Measurements from ENCODE around the gene SWAP70.
"Not testable (repeated sequence)": the region's sequence is repeated elsewhere in the genome, so short reads cannot be mapped to it uniquely, and the experiment has no call there.

SWAP70 gene

DNA sequence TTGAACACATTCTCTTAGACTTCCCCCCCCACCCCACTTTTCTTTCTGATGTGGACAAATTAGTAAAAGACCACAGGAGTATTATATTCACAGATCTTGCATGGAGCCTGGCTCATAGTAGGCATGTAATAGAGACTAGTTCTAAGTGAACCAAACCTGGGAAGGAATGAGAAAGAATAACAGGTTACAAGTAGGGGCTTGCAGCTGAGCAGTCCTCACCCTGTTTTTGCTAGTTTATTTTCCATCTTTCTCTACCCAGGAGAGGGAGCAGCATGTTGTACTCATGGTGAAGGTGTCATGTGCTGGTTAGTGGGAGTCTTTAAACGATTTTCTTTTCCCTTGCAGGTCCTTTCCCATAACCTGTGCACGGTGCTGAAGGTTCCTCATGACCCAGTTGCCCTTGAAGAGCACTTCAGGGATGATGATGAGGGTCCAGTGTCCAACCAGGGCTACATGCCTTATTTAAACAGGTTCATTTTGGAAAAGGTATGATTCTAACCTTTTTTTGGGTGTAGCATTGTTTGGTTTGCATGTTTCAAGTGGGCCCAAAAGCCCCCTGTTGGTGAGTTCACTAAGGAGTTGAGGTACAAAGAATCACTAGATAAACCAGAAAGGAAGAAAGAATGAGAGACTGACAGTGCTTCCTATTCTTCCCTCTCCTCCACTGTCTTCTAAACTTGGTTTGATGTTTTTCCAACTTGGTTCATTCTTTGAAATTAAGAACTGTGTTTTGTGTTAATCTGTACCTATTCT lies 30.1 kb downstream of the SWAP70 start:
- no peak for DNase-seq

DNA sequence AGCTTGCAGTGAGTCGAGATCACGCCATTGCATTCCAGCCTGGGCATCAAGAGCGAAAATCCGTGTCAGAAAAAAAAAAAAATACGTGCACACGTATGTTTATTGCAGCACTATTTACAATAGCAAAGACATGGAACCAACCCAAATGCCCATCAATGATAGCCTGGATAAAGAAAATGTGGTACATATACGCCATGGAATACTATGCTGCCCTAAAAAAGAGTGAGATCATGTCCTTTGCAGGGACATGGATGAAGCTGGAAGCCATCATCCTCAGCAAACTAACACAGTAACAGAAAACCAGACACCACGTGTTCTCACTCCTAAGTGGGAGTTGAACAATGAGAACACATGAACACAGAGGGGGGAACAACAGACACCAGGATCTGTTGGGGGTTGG lies 31.4 kb downstream of the SWAP70 start:
- DNase-seq, result not testable (repeated sequence)

DNA sequence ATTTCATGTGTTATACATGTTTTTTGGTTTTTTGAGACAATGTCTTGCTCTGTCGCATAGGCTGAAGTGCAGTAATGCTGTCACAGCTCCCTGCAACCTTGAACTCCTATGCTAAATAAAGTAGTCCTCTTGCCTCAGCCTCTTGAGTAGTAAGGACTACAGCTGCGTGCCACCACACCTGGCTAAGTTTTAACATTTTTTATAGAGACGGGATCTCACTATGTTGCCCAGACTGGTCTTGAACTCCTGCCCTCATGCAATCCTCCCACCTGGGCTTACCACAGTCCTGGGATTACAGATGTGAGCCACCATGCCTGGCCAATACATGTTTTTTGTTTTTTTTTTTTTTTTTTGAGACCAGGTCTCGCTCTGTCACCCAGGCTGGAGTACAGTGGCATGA lies 33.9 kb downstream of the SWAP70 start:
- DNase-seq, result no peak

DNA sequence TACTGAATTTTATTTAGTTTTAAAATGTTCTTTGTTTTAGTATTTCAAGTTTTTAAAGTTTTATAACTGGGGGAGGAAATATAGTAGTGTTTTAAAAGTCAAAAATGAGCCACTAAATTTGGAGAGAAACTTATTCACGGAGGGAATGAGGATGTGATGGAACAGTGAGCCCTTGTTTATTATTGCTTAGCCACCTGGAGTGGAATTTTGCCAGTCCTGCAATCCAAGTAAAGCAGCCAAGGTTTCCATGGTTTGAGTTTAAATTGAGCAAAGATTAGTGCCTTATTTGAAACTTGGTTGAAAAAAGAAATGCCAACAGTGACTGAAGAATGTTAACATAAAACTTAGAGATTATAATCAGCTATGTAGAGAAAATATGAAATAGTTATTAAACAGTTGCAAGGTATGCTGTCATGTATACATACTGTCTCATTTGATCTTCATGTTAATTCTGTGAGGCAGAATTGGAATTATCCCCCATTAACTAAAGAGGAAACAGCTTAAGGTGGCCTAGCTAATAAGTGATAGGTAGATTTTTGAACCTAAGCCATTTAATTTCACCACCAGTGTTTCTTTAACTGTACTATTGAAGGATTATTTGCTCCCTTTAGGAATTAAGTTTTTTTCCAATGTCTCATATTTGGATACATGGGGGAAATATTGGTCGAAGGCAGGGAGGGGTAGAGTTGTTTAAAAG lies 36.4 kb downstream of the SWAP70 start:
- DNase-seq, result no peak

DNA sequence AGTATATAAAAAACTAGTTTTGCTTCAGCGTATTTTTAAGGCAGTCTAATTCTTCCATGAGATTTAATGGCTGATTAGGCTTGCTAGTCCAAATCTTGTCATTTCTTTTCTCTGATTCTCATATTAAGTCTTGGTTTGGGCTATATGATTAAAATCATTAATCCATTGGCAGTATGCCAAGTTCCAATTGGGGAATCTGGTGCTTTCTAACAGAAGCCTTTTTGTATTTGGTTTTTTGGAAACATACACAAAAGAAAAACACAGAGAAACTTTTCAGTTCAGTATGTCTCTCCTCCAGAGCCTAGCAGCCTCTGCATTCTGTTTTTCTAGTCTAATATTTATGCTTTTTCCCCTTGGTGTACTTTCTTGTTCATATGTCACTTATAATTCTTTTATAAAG lies 37.9 kb downstream of the SWAP70 start:
- DNase-seq, result no peak

DNA sequence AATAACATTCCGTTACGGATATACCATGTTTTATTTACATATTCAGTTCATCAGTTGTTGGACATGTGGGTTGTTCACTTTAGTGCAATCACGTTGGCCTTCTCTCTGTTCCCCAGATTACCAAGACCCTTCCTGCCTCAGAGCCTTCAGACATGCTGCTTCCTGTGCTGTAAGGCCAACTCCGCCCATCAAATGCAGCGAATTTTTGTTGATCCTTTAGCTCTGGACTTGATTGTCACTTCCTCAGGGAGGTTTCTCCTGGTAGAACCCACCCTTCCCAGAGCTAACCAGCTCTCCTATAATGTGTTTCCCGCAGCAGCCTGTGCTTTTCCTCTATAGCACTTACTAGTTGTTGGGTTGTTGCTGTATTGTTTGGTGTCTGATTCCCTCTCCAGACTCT lies 39.4 kb downstream of the SWAP70 start:
- DNase-seq, result no peak

DNA sequence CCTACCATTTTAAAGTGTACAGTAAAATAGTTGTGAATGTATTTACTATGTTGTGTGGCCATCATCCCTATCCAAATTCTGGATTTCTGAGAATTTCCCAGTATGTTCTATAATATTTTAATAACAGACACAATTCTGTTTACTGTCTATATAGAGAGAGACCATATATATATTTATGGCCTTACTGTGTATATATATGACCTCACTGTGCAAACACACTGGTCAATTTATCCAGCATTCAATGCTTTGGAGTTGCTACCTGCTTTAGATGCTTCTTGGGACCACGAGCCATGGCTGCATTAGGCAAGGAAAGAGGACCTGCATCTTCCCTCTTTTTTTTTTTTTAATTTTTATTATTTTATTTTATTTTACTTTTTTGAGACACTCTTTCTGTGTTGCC lies 40.2 kb downstream of the SWAP70 start:
- DNase-seq, result no peak

DNA sequence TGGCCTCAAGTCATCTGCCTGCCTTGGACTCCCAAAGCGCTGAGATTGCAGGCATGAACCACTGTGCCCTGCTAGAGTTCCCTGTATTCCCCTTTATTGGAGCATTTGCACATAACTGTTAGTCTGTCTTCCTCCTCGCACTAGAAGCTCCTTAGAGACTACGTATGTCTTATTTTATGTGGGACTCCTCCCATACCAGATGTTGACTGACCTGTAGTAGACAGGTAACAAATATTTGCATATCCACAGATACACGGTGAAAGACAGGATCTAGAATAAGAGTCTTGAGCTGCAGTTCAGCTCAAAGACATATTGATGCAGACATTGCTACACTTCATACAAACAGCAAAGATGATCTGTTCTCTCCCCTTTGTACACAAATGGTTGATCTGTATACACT lies 40.7 kb downstream of the SWAP70 start:
- no peak for DNase-seq

DNA sequence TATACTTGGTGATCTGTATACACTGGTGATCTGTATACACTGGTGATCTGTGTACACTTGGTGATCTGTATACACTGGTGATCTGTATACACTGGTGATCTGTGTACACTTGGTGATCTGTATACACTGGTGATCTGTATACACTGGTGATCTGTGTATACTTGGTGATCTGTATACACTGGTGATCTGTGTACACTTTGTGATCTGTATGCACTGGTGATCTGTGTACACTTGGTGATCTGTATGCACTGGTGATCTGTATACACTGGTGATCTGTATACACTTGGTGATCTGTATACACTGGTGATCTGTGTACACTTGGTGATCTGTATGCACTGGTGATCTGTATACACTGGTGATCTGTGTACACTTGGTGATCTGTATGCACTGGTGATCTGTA lies 41.5 kb downstream of the SWAP70 start:
- not testable (repeated sequence) for DNase-seq

DNA sequence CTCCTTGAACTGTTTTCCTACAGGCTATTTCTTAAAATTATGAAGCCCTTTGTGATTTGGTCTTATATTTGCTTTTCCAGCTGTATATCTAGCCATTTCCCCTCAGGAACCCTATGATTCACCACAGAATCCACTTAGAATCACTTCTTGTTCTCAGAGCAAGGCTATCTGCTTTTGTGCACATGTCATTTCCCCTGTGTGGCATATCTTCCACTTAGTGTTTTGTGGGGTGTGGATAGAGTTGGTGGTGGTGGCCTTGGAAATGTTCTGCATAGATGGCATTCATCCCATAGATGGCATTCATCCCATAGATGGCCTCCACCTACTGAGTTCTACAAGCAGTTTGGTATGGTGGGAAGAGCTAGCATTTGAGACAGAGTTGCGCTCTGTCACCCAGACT lies 44.7 kb downstream of the SWAP70 start:
- peak; percentile 59 for DNase-seq

DNA sequence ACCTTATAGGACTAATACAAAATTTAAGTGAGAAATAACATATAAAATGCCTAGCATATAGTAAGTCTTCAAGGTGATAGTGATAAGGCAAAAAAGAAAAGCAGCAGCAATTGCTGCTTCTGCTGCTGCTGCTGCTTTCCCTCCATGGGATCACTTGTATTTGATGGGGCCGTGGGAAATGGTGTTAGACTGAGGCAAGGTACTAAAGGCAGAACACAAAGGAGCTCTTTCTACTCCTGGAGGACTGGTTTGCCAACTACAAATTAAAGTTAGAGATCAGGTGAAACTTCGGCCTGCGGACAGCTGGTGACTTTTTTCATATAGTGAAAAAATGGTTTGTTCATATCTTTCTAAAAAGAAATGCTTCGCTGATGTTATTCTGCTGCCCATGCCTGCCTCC lies 46.3 kb downstream of the SWAP70 start:
- DNase-seq, result no peak

DNA sequence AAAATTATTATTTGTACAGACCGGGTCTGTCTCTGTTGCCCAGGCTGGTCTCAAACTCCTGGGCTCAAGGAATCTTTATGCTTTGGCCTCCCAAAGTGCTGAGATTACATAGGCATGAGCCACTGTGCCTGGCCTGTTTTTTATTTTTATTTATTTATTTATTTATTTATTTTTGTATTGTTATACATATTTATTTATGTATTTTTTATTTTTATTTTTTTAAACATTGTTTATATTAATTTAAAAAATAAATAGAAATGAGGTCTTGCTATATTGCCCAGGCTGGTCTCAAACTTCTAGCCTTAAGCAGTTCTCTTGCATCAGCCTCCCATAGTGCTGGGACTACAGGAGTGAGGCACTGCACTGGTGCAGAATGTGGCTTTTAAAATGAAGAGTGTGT lies 47.0 kb downstream of the SWAP70 start:
- no peak for DNase-seq

DNA sequence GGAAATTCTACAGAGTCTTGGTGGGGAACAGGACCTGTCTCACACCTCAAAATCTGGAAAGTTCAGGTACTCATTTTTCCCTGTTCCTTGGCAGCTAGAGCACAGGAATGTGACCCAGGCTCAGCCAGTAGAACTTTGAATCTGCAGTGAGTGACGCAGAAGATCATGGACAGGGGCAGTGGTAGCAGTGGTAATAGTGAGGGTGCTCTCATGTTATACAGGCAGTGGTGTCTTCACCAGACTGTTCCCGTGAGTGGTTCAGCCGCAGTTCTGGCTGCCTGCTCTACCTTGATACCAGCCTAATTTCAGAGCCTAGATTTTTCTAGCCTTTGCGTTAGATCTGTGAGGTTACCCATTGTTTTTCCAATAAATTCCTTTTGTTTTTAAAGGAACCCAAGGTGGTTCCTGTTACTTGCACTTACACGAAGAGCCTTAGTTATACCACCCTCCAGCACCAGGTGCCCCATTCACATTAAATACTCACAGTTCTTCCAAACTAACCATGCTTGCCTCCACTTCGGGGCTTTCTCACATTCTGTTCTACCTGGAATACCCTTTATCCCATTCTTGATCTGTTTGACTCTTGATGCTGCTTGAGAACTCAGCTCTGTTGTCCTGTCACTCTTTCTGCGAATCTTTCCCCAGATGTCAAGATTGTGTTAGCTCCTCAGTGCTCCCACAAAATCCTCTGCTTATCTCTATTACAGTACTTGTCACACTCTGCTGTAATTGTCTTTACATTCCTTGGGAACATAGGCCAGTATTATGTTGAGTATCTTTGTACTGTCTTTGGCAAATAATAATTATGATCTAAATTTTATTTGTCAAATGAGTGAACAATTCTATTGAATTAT lies 47.8 kb downstream of the SWAP70 start:
- no peak for DNase-seq

DNA sequence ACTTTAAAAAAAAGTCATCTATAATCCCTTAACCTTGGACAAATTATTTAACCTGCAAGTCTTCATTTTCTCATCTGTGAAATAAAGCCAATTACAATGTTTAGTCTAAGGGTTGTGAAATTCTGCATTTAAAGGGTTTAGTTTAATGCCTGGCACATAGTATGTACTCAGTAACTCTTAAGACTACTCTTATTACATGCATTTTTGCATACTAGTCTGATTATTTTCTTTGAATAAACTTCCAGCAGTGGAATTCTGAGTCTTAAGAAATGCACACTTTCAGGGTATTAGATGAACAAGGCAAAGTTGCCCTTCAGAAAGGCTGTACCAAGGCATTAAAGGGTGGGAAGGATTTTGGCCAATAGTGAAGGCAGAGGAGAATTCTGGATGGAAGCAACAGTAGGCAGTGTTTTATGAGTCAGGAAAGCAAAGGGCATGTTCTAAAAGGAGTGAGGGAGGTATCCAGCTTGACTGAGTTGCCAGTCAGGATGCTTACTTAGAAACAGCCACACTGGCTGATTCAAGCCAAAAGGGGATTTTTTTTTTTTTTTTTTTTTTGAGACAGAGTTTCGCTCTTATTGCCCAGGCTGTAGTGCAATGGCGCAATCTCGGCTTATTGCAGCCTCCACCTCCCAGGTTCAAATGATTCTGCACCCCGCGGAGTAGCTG lies 50.5 kb downstream of the SWAP70 start:
- peak; percentile 65 for DNase-seq

DNA sequence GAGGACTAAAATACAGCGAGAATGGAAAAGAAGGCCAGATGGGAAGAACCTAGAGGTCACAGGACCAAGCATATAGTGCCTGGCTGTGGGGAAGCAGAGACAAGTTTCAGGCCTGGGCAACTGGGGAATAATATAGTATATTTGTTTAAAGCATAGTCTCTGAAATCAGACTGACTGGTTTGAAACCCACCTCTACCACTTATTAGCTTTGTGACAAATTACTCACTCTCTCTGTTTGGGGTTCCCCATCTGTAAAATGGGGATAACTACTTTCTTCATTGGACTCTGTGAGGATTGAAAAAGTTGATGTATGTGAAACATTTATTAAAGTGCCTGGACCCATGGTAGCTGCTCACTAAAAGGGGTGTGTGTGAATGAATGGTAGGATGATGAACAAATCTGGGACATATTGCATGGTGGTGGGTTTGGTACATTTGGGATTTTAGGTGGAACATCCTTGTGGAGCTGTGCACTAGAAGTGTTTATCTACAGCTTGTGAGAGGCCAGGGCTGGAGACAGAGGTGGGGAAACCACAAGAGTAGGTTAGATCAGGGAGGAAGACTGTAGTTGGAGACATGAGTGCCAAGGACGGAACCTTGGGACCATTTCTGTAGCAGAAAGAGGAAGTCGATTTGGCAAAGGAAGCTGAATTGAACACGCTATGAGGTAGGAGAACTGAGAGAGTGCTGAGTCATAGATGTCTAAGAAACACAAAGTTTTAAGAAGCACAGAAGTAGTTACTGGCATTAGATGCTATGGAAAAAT lies 52.6 kb downstream of the SWAP70 start:
- DNase-seq, result peak; percentile 94

DNA sequence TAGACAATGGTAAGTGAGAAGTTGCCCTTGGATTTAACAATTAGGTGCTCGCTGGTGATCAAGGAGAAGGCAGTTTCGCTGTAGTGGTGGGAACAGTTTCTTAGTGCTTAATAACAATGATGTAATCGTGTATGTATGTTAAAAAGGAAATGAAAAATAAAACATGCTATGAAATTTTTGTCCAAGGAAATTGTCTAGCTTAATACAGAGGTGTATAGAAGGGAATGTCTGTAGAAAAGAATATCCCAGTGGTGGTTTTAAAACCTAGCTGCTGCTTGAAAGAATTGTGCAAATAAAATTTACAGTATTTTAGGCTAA lies 53.1 kb downstream of the SWAP70 start:
- no peak for DNase-seq

DNA sequence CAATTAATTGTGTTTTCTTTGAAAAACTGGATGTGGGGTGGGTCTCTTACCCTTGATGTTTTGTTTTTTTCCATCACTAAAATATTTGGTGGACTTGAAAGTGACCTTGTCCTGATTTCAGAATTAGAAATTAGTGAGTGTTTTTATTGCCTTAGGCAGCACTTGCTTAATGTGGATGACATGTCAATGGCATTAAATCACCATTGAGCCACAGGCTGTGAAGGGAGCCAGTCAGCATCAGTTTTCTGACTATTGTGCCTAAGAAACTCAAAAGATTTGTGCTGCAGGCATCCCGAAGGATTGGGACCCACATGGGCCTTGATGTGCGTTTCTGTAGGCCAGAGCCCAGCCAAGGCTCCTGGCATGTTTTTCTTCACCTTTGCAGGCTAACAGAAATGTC lies 53.8 kb downstream of the SWAP70 start:
- peak; percentile 48 for DNase-seq

DNA sequence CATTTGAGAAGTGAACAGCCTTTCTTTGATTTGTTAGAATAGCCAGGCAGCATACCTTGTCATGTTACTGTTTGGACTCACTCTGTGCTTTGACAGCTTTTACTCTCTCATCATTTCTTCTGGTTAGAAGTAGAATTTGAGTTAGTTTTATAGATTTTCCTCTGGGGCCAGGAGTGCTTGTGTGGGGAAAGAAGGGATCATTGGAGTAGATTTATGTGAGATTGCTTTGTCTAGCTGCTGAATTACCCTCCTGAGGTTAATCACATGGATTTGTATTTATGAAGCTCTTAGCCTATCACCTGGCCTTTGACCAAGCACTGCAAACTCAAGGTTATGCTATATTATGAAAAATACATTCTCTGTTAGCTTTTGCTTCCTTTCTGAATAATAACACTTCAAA lies 54.3 kb downstream of the SWAP70 start:
- no peak for DNase-seq

DNA sequence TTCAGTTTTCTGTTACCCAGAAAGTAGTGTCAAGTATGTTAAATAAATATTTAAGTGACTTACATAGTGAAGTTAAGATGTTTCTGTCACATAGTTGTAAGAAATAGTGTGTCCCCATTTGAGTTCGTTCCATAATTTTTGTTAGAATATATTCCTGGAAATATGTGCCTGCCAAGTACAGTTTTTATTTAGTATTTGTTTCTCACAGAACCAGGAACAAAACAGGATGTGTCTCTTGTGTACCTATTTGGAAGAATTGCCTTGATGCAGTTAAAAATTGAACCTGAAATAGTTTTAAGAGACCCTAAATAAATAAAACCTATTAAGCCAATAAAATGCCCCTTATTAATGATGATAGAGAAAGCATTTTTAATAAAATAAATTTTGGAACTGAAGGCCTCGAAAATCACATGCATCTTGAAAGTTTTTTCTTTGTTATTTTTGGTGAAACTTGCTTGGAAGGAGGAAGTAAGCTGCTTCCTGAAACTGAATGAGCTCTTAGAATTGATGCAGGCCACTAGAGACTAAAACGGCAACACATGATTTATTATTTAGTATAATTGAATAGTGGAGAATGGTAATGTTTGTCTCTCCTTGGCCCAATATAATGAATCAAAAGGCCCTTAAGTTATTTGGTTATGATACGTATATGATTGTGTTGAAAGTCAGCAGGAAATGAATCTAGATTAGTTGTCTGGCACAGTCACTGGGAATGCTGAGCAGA lies 55.9 kb downstream of the SWAP70 start:
- peak; percentile 51 for DNase-seq

DNA sequence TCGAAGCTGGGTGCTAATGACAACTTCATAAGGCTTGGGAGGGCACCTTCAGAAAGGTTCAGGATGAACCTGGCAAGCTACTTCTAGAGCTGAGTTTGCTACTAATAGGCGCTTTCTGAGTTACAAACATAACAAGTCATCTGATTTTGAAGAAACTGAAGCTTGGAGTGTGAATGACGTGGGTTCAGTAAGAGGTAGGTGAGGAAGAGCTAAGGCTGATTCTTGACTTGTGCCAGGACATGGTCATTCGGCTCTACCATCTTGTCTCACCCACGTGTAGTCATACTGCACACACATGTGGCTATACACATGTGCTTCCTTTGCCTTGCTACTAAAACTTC lies 56.4 kb downstream of the SWAP70 start:
- peak; percentile 26 for DNase-seq

DNA sequence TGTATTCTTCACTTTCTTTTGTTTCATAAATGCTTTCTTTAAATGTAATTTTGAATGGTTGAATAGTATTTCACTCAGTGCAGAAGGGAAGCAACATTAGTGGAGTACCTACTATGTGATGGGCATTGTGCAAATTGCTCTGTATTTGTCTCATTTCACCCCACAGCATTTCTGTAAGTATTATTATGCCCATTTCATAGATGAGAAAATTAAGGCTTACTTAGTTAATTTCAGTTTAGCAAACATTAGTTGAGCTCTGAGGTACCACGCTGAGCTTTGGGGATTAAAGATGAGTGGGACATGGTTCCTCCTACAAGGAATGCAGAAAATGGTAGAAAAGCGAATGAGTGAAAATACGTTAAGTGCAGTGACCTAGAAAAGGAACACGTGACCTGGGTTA lies 58.1 kb downstream of the SWAP70 start:
- DNase-seq, result no peak

DNA sequence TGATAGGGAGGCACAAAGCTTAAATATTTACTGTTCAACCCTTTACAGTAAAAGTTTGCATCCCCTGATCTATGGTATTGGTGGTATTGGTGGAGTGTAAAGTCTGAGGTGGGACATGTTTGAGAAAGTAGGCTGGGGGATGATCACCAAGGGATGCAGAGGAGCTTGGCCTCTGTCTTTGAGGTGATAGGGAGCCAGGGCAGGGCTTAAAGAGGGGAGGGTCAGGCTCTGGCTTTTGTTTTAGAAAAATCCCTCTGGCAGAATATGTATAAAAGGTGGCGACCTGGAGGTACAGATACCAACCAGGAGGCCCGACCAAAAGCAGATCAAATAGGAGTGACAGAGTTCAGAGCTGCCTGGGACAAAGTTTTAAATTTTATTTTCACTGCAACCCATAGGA lies 59.0 kb downstream of the SWAP70 start:
- DNase-seq, result no peak

All from suppressor macrophage treated with lipopolysaccharide for 4 hours (primary cell).